GM21367 (cell line): ENCODE measurements around the gene SERPINA12.
"Not testable (repeated sequence)": the region's sequence is repeated elsewhere in the genome, so short reads cannot be mapped to it uniquely, and the experiment has no call there.

ENCODE experiments used
- ATAC-seq: cut with Tn5 transposase; IDR thresholded peaks from one replicate; pipeline ENCODE4 v1.9.1; 2021; ENCODE audit not compliant: unreplicated experiment

The SERPINA12 gene

DNA sequence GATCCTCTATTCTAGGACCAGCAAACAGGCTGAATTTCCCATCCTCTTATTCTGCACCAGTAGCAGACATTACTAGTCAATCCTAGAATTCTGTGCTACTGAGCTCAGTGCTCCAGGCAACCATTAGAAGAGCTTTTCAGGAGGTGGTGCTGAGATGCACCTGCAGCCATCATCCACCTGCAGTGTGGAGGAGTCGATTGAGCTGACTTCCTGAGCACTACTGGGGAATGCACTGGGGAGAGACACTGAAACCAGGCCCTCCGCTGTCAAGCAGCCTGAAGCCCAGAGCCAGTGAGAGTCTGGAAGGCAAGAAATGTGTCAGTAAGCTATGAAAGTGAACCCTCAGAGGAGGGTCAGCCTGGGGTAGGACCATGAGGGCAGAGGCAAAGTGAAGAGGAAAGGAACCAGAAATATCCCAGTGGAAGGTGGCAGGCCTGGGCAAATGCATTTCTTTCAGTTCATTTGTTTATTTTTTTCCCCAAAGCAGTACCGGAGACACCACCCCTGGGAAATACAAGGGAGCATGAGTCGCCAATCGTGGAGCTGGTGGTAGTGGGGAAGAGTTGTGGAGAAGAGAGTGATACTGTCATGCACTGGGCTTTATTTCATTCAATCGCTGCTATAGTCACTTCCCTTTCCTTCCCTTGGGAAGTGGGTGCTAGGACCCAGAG lies 28.9 kb upstream of the SERPINA12 start:
- no peak for ATAC-seq

DNA sequence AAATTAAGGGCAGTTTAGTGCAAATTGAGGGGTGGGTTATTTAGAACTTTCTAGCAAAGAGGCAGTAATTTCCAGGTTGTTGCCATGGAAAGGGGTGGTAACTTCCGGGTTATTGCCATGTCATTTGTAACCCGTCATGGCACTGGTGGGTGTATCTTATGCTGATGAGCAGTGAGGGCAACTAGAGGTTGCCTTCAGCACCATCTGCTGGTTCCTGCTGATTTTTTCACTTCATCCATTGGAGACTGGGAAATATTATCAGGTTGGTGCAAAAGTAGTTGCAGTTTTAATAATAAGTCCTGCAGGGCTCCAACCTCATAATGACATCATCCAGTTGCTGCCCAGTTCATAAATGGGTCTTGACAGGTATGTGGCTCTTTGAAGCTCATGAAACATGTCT lies 27.6 kb upstream of the SERPINA12 start:
- no peak for ATAC-seq

DNA sequence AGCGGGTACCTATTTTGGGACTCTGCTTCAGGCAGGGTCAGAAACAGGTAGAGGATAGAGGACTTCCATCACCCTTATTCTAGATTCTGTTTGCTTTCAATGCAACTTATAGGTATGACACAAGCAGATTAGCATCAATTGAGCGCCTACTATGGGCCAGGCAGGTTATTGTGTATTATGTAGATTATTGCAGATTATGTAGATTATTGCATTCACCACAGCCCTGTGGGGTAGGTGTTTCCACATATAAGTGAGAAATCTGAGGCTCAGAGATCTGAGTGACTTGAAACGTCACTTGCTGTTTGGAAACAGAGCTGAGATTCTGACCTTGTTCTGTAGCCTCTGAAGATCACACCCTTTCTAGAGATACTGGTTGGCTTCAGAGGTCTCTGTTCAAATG lies 26.2 kb upstream of the SERPINA12 start:
- ATAC-seq: no peak

DNA sequence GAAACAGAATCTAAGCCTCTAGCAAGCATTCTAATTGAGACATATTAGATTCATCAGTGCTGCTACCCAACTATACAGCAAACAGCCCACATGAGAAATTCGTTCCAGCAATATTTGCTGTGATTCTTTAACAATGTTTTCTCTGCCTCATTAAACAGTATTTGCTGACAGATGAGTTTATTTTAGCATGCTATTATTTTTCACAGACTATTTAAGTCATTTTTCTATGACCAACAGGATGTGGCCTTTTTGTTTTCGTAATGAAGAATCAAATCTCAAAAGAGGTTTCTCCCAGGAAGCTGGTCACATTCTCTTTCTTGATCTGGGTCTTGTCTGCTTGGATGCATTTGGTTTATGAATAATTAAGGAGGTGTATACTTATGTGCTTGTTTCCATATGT lies 23.2 kb upstream of the SERPINA12 start:
- no peak for ATAC-seq

DNA sequence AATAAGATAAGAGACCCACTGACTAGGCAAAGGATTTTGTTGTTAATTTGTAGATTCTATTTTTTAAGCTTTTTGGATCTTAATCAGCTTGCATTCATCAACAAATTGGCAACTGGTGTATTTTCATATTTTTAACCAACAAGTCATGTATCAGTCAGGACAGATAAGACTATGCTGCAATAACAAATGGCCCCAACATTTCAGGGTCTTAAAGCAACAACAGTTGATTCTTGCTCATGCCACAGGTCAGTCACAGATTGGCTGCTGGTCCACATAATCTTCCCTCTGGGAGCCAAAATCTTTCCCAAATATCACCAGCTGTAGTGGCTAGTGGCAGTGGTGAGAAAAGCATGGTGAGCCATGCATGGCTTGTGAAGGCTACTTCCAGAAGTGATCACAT lies 21.9 kb upstream of the SERPINA12 start:
- no peak for ATAC-seq

DNA sequence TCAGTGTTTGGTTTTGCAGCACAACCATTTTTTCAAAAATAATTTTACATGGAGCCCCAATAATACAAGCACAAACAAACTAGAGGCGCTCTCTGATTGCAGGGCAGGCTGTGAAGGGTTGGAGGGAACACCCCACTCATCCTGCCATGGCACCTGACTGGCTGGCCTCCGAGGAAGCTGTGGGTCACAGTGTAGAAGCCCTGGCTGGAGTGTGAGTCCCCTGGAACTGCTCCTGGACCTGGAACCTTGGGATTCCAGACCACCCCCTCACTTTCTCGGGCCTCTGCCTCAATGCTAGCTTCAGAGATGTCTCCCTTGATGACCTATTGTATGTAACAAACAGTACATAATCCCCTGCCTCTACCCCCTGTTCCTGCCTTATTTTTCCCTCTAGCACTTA lies 14.8 kb upstream of the SERPINA12 start:
- ATAC-seq: no peak

DNA sequence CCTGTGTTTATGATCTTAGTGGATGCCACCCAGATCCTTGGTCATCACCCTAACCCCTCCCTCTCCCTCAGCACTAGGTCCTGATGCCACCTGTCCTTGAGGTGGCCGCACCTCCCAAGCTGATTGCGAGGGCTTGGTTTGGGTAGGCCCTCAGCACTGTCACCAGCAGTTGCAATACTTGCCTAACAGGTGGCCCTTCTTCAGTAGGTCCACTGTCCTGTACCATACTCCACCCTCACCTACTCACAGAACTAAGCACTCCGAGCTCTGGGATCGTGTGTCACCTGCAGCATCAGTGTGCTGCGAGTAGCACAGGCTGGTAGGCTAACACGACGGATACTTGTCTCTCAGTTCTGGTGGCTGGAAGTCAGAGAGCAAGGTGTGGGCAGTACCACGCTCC lies 14.0 kb upstream of the SERPINA12 start:
- ATAC-seq: no peak

DNA sequence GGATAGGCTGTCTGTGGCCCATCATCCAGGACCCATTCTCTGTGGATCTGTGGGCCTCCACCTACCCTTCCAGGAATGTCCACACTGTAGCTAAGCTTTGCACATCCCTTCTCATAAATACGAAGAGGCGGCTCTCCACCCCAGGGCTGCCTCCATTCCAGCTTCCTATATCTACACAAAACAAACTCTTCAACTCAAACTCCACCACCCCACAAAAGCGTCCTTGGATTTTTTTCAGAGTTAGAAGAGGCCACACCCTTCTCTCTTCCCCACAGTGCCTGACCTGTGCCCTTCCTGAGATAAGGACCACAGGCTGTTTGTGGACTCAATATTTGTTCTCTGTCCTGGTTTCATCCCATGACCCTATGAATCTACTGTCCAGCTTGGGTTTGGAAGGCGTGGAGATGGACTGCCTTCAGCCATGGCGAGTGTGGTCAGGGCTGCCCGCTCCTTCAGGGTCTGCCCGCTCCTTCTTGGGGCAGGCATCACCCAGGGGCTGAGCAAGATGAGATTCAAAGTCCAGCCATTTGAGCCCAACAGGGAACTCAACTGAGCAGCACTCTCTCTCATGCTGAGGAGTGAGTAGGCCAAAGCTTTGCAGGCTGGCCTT lies 13.0 kb upstream of the SERPINA12 start:
- ATAC-seq: no peak

DNA sequence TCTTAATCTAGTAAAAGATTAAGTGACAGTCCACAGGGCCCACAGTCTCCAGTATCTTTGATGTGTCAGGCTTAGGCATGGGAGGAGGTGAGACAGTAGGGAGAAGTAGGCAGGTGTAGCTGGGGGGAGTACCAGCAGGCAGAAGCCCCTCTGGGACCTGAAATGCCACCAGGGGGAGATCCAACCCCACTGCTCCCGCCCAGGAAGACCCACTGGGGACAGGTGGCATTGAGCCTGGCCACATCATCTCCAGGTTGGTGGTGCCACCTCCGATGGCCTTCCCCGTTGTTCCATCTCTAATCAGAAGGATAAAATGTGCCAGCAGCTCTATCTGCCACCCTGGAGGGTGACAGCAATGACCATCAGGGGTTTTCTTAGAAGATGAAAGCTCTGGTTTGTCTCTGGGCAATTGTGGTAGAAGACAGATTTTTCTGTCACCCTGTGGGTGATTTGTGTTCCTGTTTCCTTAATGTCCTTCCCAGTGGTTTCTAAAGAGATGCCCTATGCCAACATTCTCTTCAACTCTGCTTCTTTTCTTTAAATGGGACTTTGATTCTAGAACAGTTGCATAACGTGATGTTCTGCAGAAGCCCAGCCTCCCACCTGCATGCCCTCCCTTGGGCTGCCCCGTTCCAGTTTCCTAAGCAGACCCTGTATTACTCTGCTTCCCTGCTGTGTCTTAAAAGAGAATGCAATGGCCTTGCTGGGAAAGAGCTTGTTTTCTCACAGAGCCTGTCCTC lies 12.3 kb upstream of the SERPINA12 start:
- no peak for ATAC-seq

DNA sequence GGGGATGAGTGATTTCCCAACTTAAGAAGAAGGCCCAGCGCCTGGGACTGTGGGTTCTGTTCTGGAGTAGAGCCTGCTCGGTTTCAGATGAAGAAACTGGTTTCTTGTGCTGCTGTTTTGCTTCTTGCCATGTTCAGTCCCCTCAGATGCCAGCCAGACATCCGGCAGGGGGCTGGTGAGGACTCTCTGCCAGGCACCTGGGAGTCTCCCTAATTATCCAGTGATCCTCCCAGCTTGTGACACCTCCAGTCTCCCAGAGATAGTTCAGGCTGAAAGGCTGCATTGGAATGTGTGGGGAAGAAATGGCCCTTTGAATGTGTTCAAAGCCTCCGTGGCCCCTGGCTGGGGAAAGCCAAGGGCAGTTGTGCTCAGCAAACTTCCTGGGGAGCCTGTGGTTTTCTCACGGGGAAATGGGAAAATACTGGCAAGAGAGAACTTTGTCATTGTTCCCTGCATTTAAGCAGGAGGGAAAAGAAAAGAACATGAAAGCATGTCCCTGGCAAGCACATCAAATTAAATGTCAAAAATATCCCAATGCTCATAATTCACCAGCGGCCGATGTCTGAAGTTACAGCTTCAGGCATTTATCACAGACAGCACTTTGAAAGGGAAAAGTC lies 8.5 kb upstream of the SERPINA12 start:
- ATAC-seq: no peak

DNA sequence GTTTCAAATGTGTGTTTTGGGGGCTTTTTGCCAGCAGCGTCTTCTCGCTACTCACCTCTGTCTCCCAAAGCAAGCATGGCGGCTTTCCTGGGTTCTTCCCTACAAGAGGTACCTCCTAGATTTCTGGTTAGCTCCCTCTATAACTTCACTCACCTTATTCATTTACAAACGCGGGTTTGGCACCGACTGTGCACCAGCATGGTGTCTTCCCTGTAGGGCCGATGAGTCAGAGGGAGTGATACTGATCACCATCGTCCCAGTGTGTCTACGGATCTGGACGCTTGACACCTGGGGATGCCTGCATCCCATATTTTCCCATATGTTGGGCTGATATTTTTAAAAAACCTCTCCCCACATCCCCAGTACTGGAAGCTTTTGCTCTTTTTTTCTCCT lies 8.0 kb upstream of the SERPINA12 start:
- no peak for ATAC-seq

DNA sequence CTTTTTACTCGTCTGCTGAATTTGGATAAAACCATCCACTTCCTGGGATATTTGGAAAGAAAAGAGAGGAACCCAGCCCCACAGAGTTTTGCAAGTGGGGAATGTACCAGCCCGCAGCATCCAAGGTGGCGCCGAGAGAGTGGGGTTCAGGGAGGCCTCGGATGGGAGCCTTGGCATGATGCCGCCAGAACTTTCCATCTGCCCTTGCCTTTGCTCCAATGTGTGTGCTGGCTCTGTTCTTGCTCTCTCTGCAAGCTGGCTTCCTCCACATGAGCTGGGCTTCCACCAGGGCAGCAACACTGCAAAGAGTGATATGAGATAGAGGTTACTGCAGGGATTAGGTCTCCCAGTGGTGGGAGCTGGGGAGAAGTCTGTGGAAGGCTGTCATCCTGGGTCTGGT lies 6.6 kb upstream of the SERPINA12 start:
- ATAC-seq: no peak

DNA sequence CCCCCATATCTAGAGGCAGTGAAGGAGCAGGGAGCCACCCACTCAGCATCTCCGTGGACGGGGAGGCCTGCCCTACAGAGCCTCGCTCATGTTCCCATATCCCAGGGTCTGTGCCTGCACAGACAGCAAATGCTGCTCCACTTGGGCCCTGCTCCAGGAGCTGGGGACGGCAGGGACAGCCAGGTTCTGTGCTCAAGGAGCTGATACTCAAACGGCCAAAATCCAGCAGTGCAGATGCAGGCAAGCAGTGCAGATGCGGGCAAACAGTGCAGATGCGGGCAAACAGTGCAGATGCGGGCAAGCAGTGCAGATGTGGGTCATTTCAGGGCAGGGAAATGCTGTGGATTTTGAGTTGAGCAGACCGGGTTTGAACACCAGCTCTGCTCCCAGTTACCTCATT lies 6.2 kb upstream of the SERPINA12 start:
- no peak for ATAC-seq

DNA sequence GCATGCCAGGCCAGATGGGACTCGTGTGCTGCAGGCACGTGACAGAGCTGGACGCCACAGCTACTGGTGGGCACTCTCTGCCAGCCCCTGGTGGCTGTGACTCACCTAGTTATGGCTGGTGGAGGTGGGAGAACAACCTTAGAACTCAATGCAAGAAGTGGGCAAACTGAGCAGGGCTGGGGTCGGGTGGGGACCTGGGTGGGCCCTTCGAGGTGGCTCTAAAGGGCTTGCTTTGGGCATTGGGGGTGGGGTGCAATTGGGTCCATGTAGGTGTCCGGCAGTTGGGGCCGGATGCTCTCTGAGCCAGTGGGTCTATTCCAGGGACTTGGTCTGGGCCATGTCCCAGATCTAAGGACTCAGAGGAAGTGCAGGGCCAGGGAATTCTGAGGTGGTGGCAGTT lies 5.1 kb upstream of the SERPINA12 start:
- ATAC-seq: no peak

DNA sequence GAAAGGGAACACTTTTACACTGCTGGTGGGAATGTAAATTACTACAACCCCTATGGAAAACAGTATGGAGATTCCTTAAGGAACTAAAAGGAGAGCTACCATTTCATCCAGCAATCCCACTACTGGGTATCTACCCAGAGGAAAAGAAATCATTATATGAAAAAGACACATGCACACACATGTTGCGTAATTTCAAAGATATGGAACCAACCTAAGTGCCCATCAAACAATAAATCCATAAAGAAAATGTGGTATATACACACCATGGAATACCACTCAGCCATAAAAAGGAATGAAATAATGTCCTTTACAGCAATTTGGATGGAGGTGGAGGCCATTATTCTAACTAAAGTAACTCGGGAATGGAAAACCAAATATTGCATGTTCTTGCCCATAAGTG lies 1.2 kb upstream of the SERPINA12 start:
- ATAC-seq: not testable (repeated sequence)

DNA sequence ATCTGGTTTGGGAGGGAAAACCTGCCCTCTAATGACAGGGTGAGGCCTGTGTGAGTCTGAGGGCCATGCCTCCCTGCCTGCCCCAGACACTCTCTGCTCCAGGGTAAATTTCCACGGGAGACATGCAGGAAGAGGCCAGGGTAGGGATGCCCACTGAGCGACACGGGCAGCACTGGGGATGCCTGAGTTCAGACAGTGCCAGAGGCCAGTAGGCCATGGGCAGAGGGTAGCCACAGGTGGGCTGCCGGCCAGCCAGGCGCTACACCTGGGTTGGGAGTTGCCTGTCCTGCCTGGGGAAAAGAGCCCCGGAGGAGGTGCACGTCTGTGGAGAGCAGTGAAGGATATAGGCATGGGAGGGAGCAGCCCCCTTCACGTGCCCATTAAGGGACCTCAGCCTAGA lies 3.6 kb downstream of the SERPINA12 start:
- ATAC-seq: no peak

DNA sequence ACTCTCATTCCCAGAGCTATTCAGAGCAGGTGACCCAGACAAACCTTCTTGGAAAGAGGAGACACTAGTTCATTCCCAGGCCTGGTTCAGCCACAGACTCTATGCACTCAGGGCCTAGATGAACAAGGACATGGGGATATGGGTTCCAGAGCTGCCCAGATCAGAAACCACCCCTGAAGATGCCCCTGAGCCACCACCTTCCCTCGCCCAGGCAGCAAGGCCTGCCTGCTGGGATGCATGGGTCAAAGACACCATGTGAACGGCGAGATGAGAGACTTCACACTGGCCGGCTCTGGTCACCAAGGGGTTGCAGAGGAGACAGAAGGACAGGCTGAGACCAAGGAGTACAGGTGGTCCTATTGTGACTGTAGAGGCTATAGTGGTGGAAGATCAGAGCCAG lies 4.1 kb downstream of the SERPINA12 start:
- ATAC-seq: no peak

DNA sequence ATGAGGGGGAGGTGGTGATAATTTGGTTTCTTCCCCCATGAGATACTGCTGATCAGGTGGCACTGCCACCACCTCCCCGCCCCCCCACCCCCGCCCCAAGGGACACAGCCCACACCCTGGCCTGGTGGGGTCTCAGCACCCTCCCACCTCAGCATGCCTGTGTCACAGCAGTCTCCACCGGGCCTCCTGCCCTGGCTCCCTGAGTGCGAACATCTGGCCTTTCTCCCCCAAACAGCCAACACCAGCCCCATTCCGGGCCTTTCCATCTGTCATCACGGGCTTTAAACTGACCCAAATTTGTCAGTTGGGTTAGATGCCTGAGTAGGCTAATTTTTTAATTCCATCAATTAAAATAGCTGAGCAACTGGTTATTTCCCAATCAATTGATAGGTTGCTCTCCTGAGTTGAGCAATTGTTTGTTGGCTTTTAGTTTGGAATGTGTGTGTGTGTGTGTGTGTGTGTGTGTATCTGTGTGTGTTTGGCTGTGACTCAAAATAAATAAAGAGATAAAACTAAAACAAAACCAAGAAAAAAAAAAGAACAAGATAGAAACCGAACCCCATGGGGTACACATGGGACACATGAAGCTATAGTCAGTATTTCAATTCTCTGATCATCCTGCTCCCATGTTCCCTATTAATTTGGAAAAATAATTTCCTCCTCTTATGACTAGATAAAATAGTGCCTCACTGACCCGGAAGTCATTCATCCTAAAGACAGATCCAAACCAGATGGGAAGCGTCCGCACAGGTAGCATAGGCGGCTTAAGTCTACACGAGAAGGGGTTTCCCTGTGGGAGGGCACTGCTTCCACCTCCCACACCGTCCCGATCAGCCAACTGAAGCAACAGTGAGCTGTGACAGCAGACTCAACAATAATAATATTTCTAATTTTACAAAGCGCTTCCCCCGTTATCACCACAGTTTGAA lies 7.4 kb downstream of the SERPINA12 start:
- no peak for ATAC-seq

DNA sequence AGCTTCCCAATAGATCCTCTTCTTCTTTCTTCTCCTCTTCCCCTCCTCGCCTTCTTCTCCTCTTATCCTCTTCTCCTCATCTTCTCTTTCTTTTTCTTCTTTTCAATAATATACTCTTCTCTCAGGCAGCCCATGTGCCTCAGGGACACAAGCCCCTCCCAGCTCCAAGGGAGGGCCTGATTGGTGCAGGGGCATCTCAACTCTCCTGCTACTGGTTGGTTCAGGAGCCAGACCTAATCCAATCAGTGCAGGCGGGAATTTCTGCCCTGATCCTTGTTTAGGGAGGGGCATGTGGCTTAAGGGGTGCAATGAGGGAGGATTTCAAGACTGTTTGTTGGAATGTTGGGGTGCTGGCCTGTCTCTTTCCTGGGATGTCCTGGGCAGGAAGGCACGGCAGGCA lies 9.0 kb downstream of the SERPINA12 start:
- no peak for ATAC-seq

DNA sequence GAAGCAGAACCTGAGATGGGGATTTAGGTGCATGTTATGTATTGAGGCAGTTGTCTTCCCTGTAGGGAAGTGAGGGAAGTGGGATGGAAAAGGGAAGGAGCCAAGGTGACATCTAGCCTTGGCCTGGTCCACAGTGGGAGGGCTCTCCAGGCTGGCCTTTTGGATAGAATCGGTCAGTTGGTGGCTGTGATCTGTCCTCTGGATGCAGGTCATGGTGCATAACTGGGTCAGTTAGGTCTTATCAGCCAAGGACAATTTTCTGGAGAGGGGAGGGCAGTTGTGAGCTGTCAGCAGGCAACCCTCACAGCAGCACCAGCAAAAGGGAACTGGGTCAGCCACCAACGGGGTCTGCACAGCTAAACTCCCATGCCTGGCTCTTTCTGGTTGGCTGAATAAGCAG lies 9.6 kb downstream of the SERPINA12 start:
- no peak for ATAC-seq

DNA sequence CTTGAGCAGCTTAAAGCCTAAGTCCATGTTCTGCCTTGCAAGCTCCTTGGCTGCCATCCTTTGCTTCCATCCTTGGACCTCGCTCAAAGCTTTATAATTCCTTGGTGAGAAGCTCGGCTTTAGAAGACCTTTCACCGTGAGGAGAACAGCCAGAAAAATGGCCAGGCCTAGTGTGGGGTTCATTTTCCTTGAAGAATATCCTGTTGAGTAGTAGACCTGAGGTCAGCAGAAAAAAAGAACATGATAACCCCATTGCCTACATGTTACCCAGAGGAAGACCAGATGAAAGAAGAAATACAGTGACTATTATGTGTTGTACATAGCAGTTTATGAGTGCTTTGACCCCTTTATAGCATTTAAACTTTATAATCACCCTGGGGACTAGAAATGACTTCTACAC lies 11.1 kb downstream of the SERPINA12 start:
- ATAC-seq: no peak
